BLaER1 treated with 17β-estradiol and CSF1 and Interleukin-3, amounts not matched to agents 10 nM and 100 nM (cell line): Measurements from ENCODE around the gene ACADVL.
"Not testable (repeated sequence)": the region's sequence is repeated elsewhere in the genome, so short reads cannot be mapped to it uniquely, and the experiment has no call there.

Source experiments
- H3K27ac ChIP-seq, 11 experiments: shearing (Covaris generic); formaldehyde crosslinking; 2 replicates each; pipeline ENCODE4 v1.8.1; 2022
- H3K27me3 ChIP-seq, 11 experiments: shearing (Covaris generic); formaldehyde crosslinking; 2 replicates each; pipeline ENCODE4 v1.8.1; 2022
- H3K36me3 ChIP-seq, 11 experiments: shearing (Covaris generic); formaldehyde crosslinking; 2 replicates each; pipeline ENCODE4 v1.8.1; 2022
- H3K4me1 ChIP-seq, 10 experiments: shearing (Covaris generic); formaldehyde crosslinking; 2 replicates each; pipeline ENCODE4 v1.8.1; 2022
- H3K4me2 ChIP-seq, 11 experiments: shearing (Covaris generic); formaldehyde crosslinking; 2 replicates each; pipeline ENCODE4 v1.8.1; 2022
- H3K4me3 ChIP-seq, 10 experiments: shearing (Covaris generic); formaldehyde crosslinking; 2 replicates each; pipeline ENCODE4 v1.8.1; 2022
- H3K9ac ChIP-seq, 11 experiments: shearing (Covaris generic); formaldehyde crosslinking; 2 replicates each; pipeline ENCODE4 v1.8.1; 2022
- H3K9me3 ChIP-seq, 11 experiments: shearing (Covaris generic); formaldehyde crosslinking; replicated peaks in 1 of 11; 2 replicates each; pipeline ENCODE4 v1.8.1; 2022
- H4K20me1 ChIP-seq, 11 experiments: shearing (Covaris generic); formaldehyde crosslinking; 2 replicates each; pipeline ENCODE4 v1.8.1; 2022
- Cebpa-rat ChIP-seq, 11 experiments: shearing (Covaris generic); IDR thresholded peaks; 2 replicates each; pipeline ENCODE4 v1.8.1; 2022

Gene ACADVL

GRCh38 chr17:7238420-7239090 lies 18.8 kb downstream of the ACADVL start:
- TF ChIP-seq Cebpa-rat (IDR thresholded peaks at IDR 0.05): no peak
- H3K4me2 ChIP-seq: peak overlapping the region in 10 of 11 experiments; percentile 20 to 55 (median 48); a peak in 18 of 22 replicates
- H4K20me1 ChIP-seq: peaks cover 16 to 35% (median 28%) of the 10 kb centered on the region in 11 experiments; a peak in 20 of 22 replicates
- no peaks in the 10 kb centered on the region for H3K9me3 ChIP-seq
- peak overlapping the region; percentile 95 to 98 (median 97) for H3K9ac ChIP-seq
- H3K27me3 ChIP-seq: no peaks in the 10 kb centered on the region
- H3K4me1 ChIP-seq: peaks cover 36 to 57% (median 55%) of the 10 kb centered on the region in 10 experiments
- peaks cover 27 to 47% (median 42%) of the 10 kb centered on the region in 11 experiments for H3K36me3 ChIP-seq
- peak overlapping the region; percentile 86 to 97 (median 93) for H3K27ac ChIP-seq
- H3K4me3 ChIP-seq: peak overlapping the region; percentile 88 to 97 (median 96)

- H3K4me2 ChIP-seq: peak within 1 kb of the TSS; percentile 87 to 100 (median 97)
- peak within 1 kb of the TSS; percentile 86 to 100 (median 96) for H3K27ac ChIP-seq
- no peak for TF ChIP-seq Cebpa-rat (IDR thresholded peaks at IDR 0.05)
- H4K20me1 ChIP-seq: peaks cover 16 to 35% (median 28%) of the 10 kb centered on the region in 11 experiments; a peak in 20 of 22 replicates
- H3K4me1 ChIP-seq: peaks cover 44 to 58% (median 55%) of the 10 kb centered on the region in 10 experiments
- H3K36me3 ChIP-seq: peaks cover 34 to 55% (median 50%) of the 10 kb centered on the region in 11 experiments
- peak within 1 kb of the TSS; percentile 96 to 100 (median 97) for H3K9ac ChIP-seq
- peak within 1 kb of the TSS; percentile 88 to 99 (median 96) for H3K4me3 ChIP-seq
- no peaks in the 10 kb centered on the region for H3K27me3 ChIP-seq
- H3K9me3 ChIP-seq: no peaks in the 10 kb centered on the region
Observed at GRCh38 chr17:7239091-7240027, 19.6 kb downstream of the ACADVL start, which contains the start of gene PHF23. Gene PHF23, minus strand, starts transcription at chr17:7239457. Its CDS starts 178 bp downstream, at chr17:7239279.

GRCh38 chr17:7240375-7240774 lies 20.6 kb downstream of the ACADVL start:
- H4K20me1 ChIP-seq: peaks cover 12 to 31% (median 23%) of the 10 kb centered on the region in 11 experiments; a peak in 20 of 22 replicates
- peak overlapping the region; percentile 86 to 99 (median 90) for H3K4me3 ChIP-seq
- TF ChIP-seq Cebpa-rat (IDR thresholded peaks at IDR 0.05): no peak
- H3K4me2 ChIP-seq: peak overlapping the region; percentile 87 to 100 (median 97)
- peak overlapping the region; percentile 91 to 100 (median 96) for H3K9ac ChIP-seq
- peaks cover 37 to 58% (median 52%) of the 10 kb centered on the region in 11 experiments for H3K36me3 ChIP-seq
- H3K27ac ChIP-seq: peak overlapping the region; percentile 85 to 100 (median 96); a peak in 21 of 22 replicates
- H3K27me3 ChIP-seq: no peaks in the 10 kb centered on the region
- no peaks in the 10 kb centered on the region for H3K9me3 ChIP-seq
- H3K4me1 ChIP-seq: peaks cover 35 to 49% (median 47%) of the 10 kb centered on the region in 10 experiments

GRCh38 chr17:7241090-7241733 lies 21.5 kb downstream of the ACADVL start:
- peaks cover 12 to 28% (median 18%) of the 10 kb centered on the region in 11 experiments; a peak in 20 of 22 replicates for H4K20me1 ChIP-seq
- H3K27ac ChIP-seq: peak overlapping the region; percentile 85 to 100 (median 96)
- peak overlapping the region; percentile 86 to 99 (median 90) for H3K4me3 ChIP-seq
- peaks cover 27 to 40% (median 38%) of the 10 kb centered on the region in 10 experiments for H3K4me1 ChIP-seq
- H3K27me3 ChIP-seq: no peaks in the 10 kb centered on the region
- H3K4me2 ChIP-seq: peak overlapping the region; percentile 87 to 100 (median 97)
- no peaks in the 10 kb centered on the region for H3K9me3 ChIP-seq
- H3K9ac ChIP-seq: peak overlapping the region; percentile 91 to 100 (median 96)
- H3K36me3 ChIP-seq: peaks cover 37 to 58% (median 52%) of the 10 kb centered on the region in 11 experiments
- TF ChIP-seq Cebpa-rat (IDR thresholded peaks at IDR 0.05): no peak

GRCh38 chr17:7241783-7242716 lies 22.3 kb downstream of the ACADVL start, which contains the start of gene GABARAP:
Gene GABARAP, minus strand, starts transcription at chr17:7242449. Its CDS starts 119 bp downstream, at chr17:7242330.
- Histone ChIP-seq H4K20me1 (peaks cover 5 to 28% (median 17%) of the 10 kb centered on the region in 11 experiments; a peak in 20 of 22 replicates), H3K4me2 (peak within 1 kb of the TSS; percentile 87 to 100 (median 97)), H3K9me3 (no peaks in the 10 kb centered on the region), H3K4me3 (peak within 1 kb of the TSS; percentile 86 to 99 (median 90)), H3K9ac (peak within 1 kb of the TSS; percentile 91 to 100 (median 96)), H3K36me3 (peaks cover 37 to 58% (median 52%) of the 10 kb centered on the region in 11 experiments), H3K27me3 (no peaks in the 10 kb centered on the region), H3K27ac (peak within 1 kb of the TSS; percentile 85 to 100 (median 96)), H3K4me1 (peaks cover 18 to 32% (median 30%) of the 10 kb centered on the region in 10 experiments)
- no peak for TF ChIP-seq Cebpa-rat (IDR thresholded peaks at IDR 0.05)

- peak overlapping the region; percentile 85 to 100 (median 96) for H3K27ac ChIP-seq
- peaks cover 42 to 62% (median 52%) of the 10 kb centered on the region in 11 experiments for H3K36me3 ChIP-seq
- TF ChIP-seq Cebpa-rat (IDR thresholded peaks at IDR 0.05): no peak
- H3K4me2 ChIP-seq: peak overlapping the region; percentile 87 to 100 (median 97)
- H3K4me1 ChIP-seq: peaks cover 19 to 33% (median 24%) of the 10 kb centered on the region in 10 experiments
- H3K4me3 ChIP-seq: peak overlapping the region; percentile 86 to 99 (median 90)
- H3K9me3 ChIP-seq: no peaks in the 10 kb centered on the region
- H3K9ac ChIP-seq: peak overlapping the region; percentile 91 to 100 (median 96)
- H3K27me3 ChIP-seq: no peaks in the 10 kb centered on the region
- H4K20me1 ChIP-seq: peaks cover 4 to 30% (median 17%) of the 10 kb centered on the region in 11 experiments; a peak in 15 of 22 replicates
Observed at GRCh38 chr17:7242717-7243452, 23.1 kb downstream of the ACADVL start.

- Histone ChIP-seq H3K9ac (peak overlapping the region; percentile 91 to 100 (median 96)), H3K4me1 (peaks cover 20 to 38% (median 26%) of the 10 kb centered on the region in 10 experiments)
Observed at GRCh38 chr17:7243453-7243729, 23.7 kb downstream of the ACADVL start.

GRCh38 chr17:7243838-7244237 lies 24.1 kb downstream of the ACADVL start:
- H4K20me1 ChIP-seq: peaks cover 9 to 40% (median 26%) of the 10 kb centered on the region in 11 experiments; a peak in 18 of 22 replicates
- H3K27me3 ChIP-seq, H3K9me3 ChIP-seq: not testable (repeated sequence)
- peak overlapping the region in 2 of 10 experiments; percentile 97 to 99; a peak in 3 of 20 replicates for H3K4me3 ChIP-seq
- peak overlapping the region in 4 of 11 experiments; percentile 88 to 99 (median 98); a peak in 6 of 22 replicates for H3K4me2 ChIP-seq
- peaks cover 45 to 66% (median 53%) of the 10 kb centered on the region in 11 experiments for H3K36me3 ChIP-seq
- peaks cover 24 to 42% (median 30%) of the 10 kb centered on the region in 10 experiments for H3K4me1 ChIP-seq
- H3K9ac ChIP-seq: peak overlapping the region in 9 of 11 experiments; percentile 33 to 100 (median 96); a peak in 11 of 22 replicates
- H3K27ac ChIP-seq: peak overlapping the region in 3 of 11 experiments; percentile 96 to 100 (median 99); a peak in 4 of 22 replicates

More at GRCh38 chr17:7243453-7243729, 23.7 kb downstream of the ACADVL start:
- peak overlapping the region; percentile 86 to 99 (median 90); a peak in 19 of 20 replicates for H3K4me3 ChIP-seq
- peak overlapping the region; percentile 87 to 100 (median 97) for H3K4me2 ChIP-seq
- peak overlapping the region; percentile 85 to 100 (median 96); a peak in 21 of 22 replicates for H3K27ac ChIP-seq
- no peaks in the 10 kb centered on the region for H3K9me3 ChIP-seq
- H4K20me1 ChIP-seq: peaks cover 5 to 35% (median 22%) of the 10 kb centered on the region in 11 experiments; a peak in 17 of 22 replicates
- no peak for TF ChIP-seq Cebpa-rat (IDR thresholded peaks at IDR 0.05)
- no peaks in the 10 kb centered on the region for H3K27me3 ChIP-seq
- H3K36me3 ChIP-seq: peaks cover 42 to 64% (median 52%) of the 10 kb centered on the region in 11 experiments
